SK-N-DZ (cell line): ENCODE results near the gene ANKRD34B. TPM values are rescaled to one million over a fixed set of nuclear protein-coding genes. Genes with fewer than 3 reads are reported as not detected.
"Not testable (repeated sequence)": the region's sequence is repeated elsewhere in the genome, so short reads cannot be mapped to it uniquely, and the experiment has no call there.

Experiments
- DNase-seq: peaks from one replicate; pipeline ENCODE4 v3.0.0-alpha.2; 2015; ENCODE audit warnings: low spot score
- polyA plus RNA-seq, 2 experiments: library from polyadenylated mRNA; depleted of rRNA; stranded (reverse); fragments of >200 nt; gene quantifications; 2 replicates each; pipeline ENCODE4 v1.2.3, GENCODE V29; 2014

Gene ANKRD34B
- polyA plus RNA-seq (2014; cell fraction: cytosol; rRNA removed) = 0.12 TPM in 1 of 2 replicates, not detected in the other
- 0.04 TPM in 1 of 2 replicates, not detected in the other for polyA plus RNA-seq (2014; cell fraction: nucleus; rRNA removed)

DNA sequence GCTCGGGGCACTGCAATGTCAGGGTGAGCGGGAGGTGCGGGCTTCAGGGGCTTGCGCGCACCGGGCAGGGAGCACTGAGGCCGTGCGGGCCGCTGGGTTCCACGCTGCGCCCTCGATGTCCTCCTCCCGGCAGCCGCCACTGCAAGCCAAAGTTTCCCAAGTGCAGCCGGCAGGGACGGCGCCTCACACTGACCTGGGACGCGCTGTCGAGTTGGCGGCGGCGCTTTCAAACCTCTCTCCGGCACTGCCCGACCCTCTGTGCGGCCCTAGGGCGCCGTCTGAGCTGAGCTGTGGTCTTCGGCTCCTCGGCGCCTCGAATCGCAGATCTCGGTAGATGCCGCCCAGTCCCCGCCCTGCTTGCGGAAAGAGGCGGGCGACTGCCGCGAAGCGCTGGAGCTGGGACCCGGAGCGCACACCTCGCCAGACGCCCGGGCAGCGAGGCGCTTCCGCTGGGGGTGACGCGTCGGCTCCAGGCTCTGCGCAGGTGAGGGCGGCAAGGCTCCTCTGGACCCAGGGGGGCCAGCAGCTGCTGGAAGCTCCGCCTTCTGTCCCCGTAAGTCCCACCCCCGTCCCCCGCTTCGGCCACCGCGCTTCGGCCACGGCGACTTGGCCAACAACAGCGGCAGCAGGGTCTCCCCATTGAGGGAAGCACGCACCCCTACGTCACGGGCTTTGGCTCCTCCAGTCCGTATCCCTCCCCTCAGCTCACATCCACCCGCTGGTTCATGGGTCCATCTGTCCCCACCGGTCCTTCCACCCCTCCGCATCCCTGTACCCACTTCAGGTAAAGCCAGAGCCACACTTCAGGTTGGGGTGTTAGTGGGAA is at the start of gene ANKRD34B:
ANKRD34B (minus strand) TSS at position 320 of the 826 bp plus-strand sequence. CDS start 10,261 bp downstream, outside the sequence.
- DNase-seq = peak; percentile 35

DNA sequence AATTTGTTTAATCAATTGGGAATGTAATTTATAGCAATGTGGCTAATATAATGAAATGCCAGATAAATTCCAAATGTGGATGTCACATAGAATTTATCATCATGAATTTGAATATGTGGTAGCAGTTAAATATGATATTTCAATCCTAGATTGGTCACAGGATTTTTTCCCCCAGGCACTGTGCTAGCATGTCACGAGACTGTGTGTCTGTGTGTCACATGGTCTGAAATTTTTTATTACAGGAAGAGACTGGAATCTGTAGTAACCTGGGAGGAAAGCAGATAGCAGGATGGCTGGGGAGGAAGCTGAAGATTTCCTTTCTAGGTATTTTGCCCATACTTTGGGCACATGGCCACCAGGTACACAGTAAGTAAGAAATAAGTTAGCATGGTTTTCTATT is 49.0 kb upstream of the ANKRD34B start:
- no peak for DNase-seq

DNA sequence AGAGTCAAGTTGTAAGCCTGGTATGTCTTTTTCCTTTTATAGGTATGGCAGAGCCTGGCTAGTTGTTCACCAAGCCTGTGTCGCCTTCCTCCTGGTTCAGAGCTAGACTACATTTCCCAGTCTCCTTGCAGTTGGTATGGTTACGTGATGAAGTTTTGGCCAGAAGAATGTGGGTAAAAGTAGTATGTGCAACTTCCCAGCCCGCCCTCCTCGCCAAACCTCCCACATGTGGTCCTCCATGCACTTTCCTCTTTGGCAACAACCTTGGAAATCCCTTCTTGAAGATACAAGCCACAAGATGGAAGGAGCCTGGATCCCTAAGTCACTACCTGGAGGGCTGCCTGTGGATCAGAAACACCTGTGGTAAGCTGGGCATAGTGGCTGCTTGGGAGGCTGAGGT is 48.4 kb upstream of the ANKRD34B start:
- DNase-seq = no peak

DNA sequence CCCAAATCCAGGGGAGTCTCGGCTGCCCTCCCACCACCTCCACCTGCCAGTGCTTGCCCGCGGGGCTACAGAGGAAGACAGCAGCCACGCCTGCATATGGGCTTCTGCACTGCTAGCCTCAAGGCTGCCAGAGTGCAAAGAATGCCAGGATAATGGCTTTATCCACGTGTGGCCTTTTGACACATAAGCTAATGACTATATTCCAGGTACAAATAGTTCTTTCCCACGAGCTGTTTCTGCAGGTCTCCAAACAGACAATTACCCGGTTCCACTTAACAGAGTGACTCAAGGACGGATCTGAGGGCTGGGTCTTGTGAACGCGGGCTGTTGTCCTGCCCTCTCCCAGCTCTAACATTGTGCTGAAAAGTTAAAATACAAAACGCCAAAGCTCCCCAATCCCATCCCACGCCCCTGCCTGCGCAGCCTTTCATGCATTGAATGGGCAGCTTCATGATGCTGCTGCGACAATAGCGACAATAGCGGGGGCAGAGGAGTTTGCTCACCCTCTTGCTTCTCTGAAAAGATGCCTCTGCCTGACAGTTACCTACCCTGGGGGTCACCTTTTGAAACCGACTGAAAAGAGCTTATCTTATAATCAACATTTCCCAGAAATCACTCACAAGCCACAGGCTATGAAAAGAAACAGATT is 45.3 kb upstream of the ANKRD34B start:
- no peak for DNase-seq

DNA sequence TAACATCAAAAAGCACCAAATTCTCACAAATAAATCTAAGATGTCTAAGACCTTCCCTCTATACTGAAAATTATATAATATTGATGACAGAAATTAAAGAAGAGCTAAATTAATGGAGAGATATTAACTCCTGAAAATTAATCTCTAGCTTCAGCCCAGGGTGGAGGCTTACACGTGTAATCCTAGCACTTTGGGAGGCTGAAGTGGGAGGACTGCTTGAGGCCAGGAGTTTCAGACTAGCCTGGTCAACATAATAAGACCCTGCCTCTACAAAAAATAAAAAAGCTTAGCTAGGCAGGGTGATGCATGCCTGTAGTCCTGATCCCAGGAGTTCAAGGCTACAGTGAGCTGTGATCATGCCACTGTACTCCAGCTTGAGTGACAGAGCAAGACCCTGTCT is 39.6 kb upstream of the ANKRD34B start:
- no peak for DNase-seq

DNA sequence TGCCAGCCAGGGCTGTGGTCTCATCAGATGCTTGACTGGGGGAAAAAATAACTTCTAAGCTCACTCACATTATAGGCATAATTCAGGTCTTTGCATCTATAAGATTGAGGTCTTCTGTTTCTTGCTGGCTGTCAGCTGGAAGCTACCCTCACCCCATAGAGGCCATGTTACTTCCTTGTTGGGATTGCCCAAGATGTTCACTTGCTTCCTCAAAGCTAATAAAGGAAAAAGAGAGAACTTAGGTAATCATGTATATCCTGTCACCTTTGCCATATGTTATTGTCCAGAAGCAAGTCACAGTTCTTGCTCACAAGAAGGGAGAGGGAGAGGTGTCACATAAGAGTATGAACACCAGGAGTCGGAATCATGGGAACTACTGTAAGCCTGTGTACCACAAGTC is 38.7 kb upstream of the ANKRD34B start:
- no peak for DNase-seq

GRCh38 chr5:80607832-80608231 is 37.8 kb upstream of the ANKRD34B start:
- DNase-seq = no peak

DNA sequence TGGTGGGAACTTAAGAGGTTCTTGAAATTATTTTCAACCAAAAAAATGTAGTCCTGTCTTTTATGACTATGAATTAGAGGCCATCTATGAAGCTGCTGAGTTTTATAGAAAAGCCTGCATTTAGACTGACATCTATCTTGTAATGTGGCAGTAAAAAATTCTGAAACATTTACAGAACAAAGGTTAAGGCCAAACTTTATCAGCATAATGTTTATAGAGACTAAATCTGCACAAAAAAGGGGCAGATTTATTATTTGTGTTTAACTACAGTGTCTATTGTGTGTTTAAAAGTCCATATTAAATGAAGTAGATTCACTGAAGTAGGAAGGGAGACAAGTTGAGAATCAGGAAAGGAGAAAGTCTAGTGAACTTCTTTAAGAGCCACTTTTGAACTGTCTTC is 37.3 kb upstream of the ANKRD34B start:
- no peak for DNase-seq

- DNase-seq = no peak
Observed at GRCh38 chr5:80600943-80601693, 31.0 kb upstream of the ANKRD34B start.

DNA sequence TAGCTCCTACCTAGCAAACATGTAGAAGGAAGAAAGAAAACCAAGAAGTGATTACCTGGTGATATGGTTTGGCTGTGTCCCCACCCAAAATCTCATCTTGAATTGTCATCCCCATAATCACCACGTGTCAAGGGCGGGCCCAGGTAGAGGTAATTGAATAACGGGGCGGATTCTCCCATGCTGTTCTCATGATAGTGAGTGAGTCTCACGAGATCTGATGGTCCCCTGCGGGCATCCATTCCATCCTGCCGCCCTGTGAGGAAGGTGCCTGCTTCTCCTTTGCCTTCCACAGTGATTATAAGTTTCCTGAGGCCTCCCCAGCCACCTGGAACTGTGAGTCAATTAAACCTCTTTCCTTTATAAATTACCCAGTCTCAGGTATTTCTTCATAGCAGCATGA is 27.4 kb upstream of the ANKRD34B start:
- no peak for DNase-seq

DNA sequence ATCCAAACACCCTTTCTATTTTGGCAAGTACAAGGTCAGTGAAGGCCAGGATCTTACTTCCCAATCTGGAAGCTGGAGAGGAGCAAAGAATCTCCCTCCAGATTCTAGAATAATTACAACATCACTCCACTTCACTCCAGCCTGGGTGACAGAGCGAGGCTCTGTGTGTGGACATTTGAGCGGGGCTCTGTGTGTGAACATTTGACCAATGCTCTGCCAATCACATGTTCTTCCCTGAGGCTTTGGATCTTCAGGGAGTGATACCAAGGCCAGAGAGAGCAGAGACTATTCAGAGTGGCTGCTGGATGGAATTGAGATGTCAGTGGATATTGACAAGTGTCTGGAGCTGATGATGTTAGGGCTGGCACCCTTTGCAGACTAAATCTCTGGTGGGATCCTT is 24.7 kb upstream of the ANKRD34B start:
- no peak for DNase-seq

GRCh38 chr5:80592761-80593160 is 22.7 kb upstream of the ANKRD34B start:
- no peak for DNase-seq

DNA sequence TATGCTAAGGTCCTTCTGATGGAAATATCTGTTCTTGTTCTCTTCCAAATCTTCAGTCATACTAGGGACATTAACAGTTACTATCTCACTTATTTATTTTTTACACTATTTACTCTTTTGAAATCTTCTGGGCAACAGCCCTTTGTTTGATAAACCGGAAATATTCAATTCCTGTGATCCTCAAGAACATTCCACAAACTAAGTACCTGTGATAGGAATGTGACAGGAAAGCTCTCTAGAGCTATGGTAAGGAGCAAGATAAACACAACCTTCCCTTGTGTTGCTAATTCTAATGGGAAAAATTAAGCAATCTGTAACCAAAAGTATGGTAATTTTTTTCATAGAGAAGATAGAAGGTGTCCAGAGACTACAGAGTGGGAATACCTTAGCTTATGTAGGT is 22.0 kb upstream of the ANKRD34B start:
- no peak for DNase-seq

- no peak for DNase-seq
Observed at GRCh38 chr5:80591352-80591751, 21.3 kb upstream of the ANKRD34B start.

DNA sequence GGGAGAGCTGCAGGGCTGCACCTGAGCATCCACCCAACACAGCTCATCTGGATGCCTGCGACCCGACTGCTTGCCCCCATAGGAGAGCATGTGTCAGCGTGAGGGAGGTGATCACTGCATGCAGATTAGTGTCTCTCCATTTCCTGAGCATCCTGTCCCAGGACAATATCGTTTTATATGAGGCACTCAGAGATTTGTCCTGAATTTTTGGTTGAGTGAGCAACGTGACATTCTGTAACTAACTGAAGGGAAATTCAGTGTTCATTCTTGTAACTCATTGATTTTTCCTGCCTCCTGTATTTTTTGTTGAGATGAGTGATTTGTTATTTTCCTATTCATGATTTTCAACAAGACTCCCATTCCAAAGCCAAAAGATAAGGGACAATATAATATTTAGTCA is 20.7 kb upstream of the ANKRD34B start:
- DNase-seq = no peak

- no peak for DNase-seq
Observed at GRCh38 chr5:80588858-80589540, 18.9 kb upstream of the ANKRD34B start.

DNA sequence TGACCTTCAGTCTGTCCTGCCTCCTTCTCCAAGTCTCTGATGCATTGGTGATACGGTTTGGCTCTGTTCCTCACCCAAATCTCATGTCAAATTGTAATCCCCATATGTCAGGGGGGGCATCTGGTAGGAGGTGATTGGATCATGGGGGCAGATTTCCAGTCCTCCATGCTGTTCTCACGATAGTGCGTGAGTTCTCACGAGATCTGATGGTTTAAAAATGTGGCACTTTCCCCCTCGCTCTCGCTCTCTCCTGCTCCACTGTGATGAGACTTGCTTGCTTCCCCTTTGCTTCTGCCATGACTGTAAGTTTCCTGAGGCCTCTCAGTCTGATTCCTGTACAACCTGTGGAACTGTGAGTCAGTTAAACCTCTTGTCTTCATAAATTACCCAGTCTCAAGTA is 14.7 kb upstream of the ANKRD34B start:
- DNase-seq = no peak

DNA sequence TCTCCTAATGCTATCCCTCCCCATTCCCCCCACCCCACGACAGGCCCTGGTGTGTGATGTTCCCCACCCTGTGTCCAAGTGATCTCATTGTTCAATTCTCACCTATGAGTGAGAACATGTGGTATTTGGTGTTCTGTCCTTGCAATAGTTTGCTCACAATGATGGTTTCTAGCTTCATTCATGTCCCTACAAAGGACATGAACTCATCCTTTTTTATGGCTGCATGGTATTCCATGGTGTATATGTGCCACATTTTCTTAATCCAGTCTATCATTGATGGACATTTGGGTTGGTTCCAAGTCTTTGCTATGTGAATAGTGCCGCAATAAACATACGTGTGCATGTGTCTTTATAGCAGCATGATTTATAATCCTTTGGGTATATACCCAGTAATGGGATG is 10.2 kb upstream of the ANKRD34B start:
- not testable (repeated sequence) for DNase-seq

- DNase-seq = no peak
Observed at GRCh38 chr5:80579050-80579449, 9.0 kb upstream of the ANKRD34B start.

DNA sequence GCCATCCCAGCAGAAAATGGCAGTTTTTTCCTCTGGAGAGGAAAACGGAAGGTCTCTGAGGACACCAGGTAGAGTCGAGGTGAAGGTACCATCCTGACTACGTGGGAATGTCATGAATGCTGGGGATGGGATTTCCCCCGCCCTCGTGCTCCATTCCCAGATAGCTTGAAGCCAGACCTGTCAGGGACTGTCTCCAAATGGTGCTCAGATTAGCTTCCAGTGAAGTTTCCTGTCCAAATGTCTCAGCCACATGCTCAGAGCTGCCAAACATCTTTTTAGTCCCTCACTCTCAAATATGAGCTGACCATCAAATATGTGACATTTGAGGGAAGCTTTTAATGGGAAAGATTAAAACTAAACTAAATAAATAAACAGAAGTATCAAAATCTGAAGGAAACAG is 7.6 kb upstream of the ANKRD34B start:
- DNase-seq = no peak

DNA sequence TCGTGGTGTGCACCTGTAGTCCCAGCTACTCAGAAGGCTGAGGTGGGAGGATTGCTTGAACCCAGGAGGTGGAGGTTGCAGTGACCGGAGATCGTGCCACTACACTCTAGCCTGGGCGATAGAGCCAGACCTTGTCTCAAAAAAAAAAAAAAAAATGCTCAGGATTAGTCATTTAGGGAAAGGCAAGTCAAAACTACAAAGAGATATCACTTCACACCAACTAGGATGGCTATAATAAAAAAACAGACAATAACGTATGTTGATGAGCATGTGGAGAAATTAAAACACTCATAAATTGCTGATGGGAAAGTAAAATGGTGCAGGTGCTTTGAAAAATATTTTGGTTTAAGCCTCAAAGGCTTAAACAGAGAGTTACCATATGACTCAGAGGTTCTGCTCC is 6.3 kb upstream of the ANKRD34B start:
- DNase-seq = no peak

DNA sequence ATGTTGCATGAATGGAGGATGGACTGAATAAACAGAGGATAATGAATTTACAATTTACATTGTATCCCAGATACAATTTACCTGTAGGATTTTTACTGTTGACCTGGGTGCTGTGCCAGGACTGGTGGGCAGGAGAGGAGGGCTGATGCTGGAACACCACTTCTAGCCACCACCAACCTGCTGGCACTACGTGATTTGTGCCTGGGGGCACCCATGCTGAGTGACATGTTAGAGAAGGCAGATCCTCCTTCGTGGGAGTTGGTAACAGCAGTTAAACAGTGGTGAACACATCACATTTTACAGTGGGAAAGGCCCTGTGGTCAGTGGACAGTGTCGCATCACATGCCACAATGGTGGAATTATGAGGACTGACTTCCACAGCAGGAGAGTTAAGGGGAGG is 3.0 kb upstream of the ANKRD34B start:
- no peak for DNase-seq
